ENCODE results near the gene CST9. TPM values are rescaled to one million over a fixed set of nuclear protein-coding genes. Genes with fewer than 3 reads are reported as not detected.

The CST9 gene
- total RNA-seq, 2 experiments from 2014 or later = not detected

DNA sequence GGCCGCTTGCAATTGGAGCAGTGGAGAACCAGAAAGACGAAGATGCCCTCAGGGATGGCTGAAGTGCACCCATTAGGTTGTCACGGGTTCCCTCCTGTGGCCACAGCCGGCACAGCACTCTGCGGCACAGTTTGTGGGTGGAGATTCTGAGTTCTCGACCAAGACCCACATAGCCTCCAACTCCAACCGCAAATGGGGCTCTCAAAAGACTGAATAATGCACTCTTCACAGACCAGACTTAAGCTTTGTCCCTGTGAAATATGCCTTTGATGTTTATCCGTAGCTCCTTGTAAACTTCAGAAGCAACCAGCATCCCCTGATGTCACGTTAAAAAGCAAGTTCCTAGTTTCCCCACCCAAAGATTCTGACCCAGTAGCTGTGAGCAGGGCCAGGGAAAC lies 934 bp upstream of the CST9 start:
- intact Hi-C loops (cut with DNase I, micrococcal nuclease) = loop anchor here (1.0 to 10.0 kb wide), 4 partner anchors 164 to 1272 kb away; partner anchors contain the start of gene NXT1 (in 1 of the 2)
- DNase-seq (peak; percentile 11 to 67 (median 45)), ATAC-seq (ENCODE audit: poor library complexity) (peak; percentile 70)
- H3K4me1 Mint-ChIP-seq (ENCODE audit: low read depth) = no peaks in the 10 kb centered on the region
- Histone ChIP-seq H3K27ac (ENCODE audit: low read depth in 1 of 2, low read length in 2 of 2) (no peak overlapping the region), H3K9me3 (ENCODE audit: control insufficient read depth in 1 of 2, insufficient read depth in 1 of 2, low read length in 2 of 2) (no peaks in the 10 kb centered on the region), H3K4me3 (ENCODE audit: low read length) (no peak overlapping the region), H3K36me3 (ENCODE audit: insufficient read depth, low read length) (no peaks in the 10 kb centered on the region), H3K4me1 (ENCODE audit: insufficient read depth, low read length) (peaks cover 2% of the 10 kb centered on the region), H3K27me3 (ENCODE audit: control insufficient read depth in 1 of 2, insufficient read depth in 2 of 2, low read length in 2 of 2) (no peaks in the 10 kb centered on the region)
- no peaks in the 10 kb centered on the region for H3K9me3 Mint-ChIP-seq
- no peak overlapping the region for H3K4me3 Mint-ChIP-seq
- peaks cover 5% of the 10 kb centered on the region for H3K27me3 Mint-ChIP-seq
- H3K27ac Mint-ChIP-seq = no peak overlapping the region
- ChIA-PET CTCF (no interaction called here), POLR2A (interaction anchor here (0.5 kb wide), 1 partner anchor 12 kb away, joined by 3 read pairs; no protein-coding TSS in a partner anchor)
- TF ChIP-seq, protein P1, sequence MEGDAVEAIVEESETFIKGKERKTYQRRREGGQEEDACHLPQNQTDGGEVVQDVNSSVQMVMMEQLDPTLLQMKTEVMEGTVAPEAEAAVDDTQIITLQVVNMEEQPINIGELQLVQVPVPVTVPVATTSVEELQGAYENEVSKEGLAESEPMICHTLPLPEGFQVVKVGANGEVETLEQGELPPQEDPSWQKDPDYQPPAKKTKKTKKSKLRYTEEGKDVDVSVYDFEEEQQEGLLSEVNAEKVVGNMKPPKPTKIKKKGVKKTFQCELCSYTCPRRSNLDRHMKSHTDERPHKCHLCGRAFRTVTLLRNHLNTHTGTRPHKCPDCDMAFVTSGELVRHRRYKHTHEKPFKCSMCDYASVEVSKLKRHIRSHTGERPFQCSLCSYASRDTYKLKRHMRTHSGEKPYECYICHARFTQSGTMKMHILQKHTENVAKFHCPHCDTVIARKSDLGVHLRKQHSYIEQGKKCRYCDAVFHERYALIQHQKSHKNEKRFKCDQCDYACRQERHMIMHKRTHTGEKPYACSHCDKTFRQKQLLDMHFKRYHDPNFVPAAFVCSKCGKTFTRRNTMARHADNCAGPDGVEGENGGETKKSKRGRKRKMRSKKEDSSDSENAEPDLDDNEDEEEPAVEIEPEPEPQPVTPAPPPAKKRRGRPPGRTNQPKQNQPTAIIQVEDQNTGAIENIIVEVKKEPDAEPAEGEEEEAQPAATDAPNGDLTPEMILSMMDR (IDR thresholded peaks at IDR 0.05) = peak; percentile 72
- H3K36me3 Mint-ChIP-seq (ENCODE audit: low read depth) = no peaks in the 10 kb centered on the region

DNA sequence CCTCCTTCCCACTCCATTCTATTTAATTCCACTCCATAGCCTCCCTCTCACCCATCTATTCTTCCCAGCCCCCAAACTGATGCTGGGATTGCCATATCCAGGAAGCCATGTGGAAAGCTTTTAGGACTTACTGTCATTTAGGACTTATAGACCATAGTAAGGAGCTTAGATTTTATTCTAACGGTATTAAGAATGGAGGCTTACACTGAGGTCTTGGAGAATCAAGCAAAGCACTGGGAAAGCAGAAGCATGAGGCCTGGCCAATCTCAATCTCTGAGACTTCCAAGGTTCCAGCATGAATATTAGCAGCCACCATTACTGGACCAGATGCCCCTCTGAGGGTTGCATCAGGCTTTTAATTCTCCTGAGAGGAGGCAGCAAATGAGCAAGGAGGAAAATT lies 1.4 kb downstream of the CST9 start:
- CTCF ChIA-PET = no interaction called here
- intact Hi-C loops (cut with DNase I, micrococcal nuclease) = loop anchor here (2.0 to 10.0 kb wide), 2 partner anchors 160 to 1270 kb away; no protein-coding TSS in a partner anchor
- no peak overlapping the region for H3K27ac Mint-ChIP-seq

DNA sequence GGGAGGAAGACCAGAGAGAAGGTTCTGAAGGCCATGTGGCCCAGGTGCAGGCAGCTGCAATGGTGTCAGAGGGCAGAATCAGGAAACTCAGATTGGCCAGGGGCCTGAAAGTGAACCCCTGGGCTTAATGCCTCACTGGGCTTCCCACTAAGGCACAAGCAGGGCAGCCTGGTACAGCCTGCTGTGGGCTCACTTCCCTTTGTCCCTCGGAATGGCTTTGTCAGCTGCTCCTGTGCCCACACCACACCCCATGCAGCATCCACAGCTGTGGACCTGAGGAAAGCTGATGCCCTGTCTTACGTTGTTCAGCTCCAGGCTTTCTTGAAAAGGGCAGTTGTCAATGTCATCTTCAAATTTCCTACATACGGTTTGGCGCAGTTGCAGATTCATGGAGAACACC lies 2.4 kb downstream of the CST9 start:
- DNase-seq (no peak), ATAC-seq (ENCODE audit: poor library complexity) (no peak)
- H3K36me3 ChIP-seq (ENCODE audit: insufficient read depth, low read length) = no peaks in the 10 kb centered on the region
- H3K4me3 ChIP-seq (ENCODE audit: low read length) = no peak overlapping the region
- no peaks in the 10 kb centered on the region for H3K27me3 ChIP-seq (ENCODE audit: control insufficient read depth in 1 of 2, insufficient read depth in 2 of 2, low read length in 2 of 2)
- H3K4me1 ChIP-seq (ENCODE audit: insufficient read depth, low read length) = peaks cover 2% of the 10 kb centered on the region
- intact Hi-C loops (cut with DNase I, micrococcal nuclease) = loop anchor here (10.0 kb wide), 1 partner anchor 1269 kb away; no protein-coding TSS in a partner anchor
- H3K9me3 Mint-ChIP-seq = no peaks in the 10 kb centered on the region
- no peaks in the 10 kb centered on the region for H3K36me3 Mint-ChIP-seq (ENCODE audit: low read depth)
- no peaks in the 10 kb centered on the region for H3K4me1 Mint-ChIP-seq (ENCODE audit: low read depth)
- POLR2A ChIA-PET = no interaction called here
- H3K4me3 Mint-ChIP-seq = no peak overlapping the region
- no peaks in the 10 kb centered on the region for H3K9me3 ChIP-seq (ENCODE audit: control insufficient read depth in 1 of 2, insufficient read depth in 1 of 2, low read length in 2 of 2)
- no peak overlapping the region for H3K27ac Mint-ChIP-seq
- TF ChIP-seq, protein P1 (IDR thresholded peaks at IDR 0.05) = no peak
- no peak overlapping the region for H3K27ac ChIP-seq (ENCODE audit: low read depth in 1 of 2, low read length in 2 of 2)
- peaks cover 5% of the 10 kb centered on the region for H3K27me3 Mint-ChIP-seq
- CTCF ChIA-PET = no interaction called here

More for the DNA sequence above, 1.4 kb downstream of the CST9 start:
- no peaks in the 10 kb centered on the region for H3K4me1 Mint-ChIP-seq (ENCODE audit: low read depth)
- ATAC-seq (ENCODE audit: poor library complexity) (no peak), DNase-seq (no peak)
- H3K9me3 Mint-ChIP-seq = no peaks in the 10 kb centered on the region
- peaks cover 5% of the 10 kb centered on the region for H3K27me3 Mint-ChIP-seq
- no peak overlapping the region for H3K4me3 ChIP-seq (ENCODE audit: low read length)
- peaks cover 2% of the 10 kb centered on the region for H3K4me1 ChIP-seq (ENCODE audit: insufficient read depth, low read length)
- no peaks in the 10 kb centered on the region for H3K27me3 ChIP-seq (ENCODE audit: control insufficient read depth in 1 of 2, insufficient read depth in 2 of 2, low read length in 2 of 2)
- no peak overlapping the region for H3K4me3 Mint-ChIP-seq
- POLR2A ChIA-PET = no interaction called here
- H3K9me3 ChIP-seq (ENCODE audit: control insufficient read depth in 1 of 2, insufficient read depth in 1 of 2, low read length in 2 of 2) = no peaks in the 10 kb centered on the region
- TF ChIP-seq, protein P1 (IDR thresholded peaks at IDR 0.05) = no peak
- no peak overlapping the region for H3K27ac ChIP-seq (ENCODE audit: low read depth in 1 of 2, low read length in 2 of 2)
- H3K36me3 Mint-ChIP-seq (ENCODE audit: low read depth) = no peaks in the 10 kb centered on the region
- H3K36me3 ChIP-seq (ENCODE audit: insufficient read depth, low read length) = no peaks in the 10 kb centered on the region

All from CD4-positive, alpha-beta T cell (primary cell).